NCI-H2029 treated with DMSO at 0.1 percent for 48 hours (cell line): Measurements from ENCODE around the gene LY86.
"Not testable (repeated sequence)": the region's sequence is repeated elsewhere in the genome, so short reads cannot be mapped to it uniquely, and the experiment has no call there.

Experiments
- DNase-seq: peaks from one replicate; lab custom pipeline; 2025; lab: John Stamatoyannopoulos, UW

LY86 gene

GRCh38 chr6:6596529-6597328 lies 8.2 kb downstream of the LY86 start:
- no peak for DNase-seq

DNA sequence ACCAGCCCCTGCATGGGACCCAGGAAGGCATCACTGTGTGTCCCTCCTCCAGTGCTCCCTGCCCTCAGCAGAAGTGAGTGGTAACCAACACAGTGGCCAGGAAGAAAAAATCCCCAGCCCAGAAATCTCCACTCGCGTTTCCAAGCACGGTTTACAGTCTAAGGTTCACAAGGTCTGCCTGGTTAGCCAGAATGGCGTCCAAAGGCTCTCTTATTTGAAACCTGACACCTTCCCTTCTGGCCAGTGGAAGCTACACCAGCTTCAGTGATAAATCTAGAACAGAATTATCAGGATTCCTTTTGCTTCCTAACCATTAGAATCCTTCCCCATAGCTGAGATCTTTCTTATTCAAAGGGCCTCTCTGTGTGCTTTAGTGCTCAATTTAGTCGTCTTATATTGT lies 9.2 kb downstream of the LY86 start:
- no peak for DNase-seq

- DNase-seq: peak; percentile 73
Measured at GRCh38 chr6:6599468-6599873, 11.0 kb downstream of the LY86 start.

DNA sequence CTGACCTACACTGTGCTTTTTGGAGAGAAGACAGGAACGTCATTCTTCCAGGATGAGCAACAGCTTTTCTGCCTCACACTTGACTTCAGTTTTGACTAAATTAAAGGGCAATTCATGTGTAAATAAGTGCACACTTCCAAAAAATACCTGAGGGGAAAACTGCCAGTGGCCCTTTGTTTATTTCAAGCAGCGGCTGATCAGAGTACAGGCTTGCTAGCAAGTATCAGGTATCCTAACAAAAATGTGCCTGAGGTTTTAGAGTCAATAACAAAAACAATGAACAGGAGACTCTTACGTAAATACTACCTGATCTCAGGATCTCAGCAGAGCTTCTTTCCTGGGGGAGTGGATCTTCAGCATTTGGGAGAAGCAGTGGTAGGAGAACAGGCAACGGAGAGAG lies 12.4 kb downstream of the LY86 start:
- DNase-seq: peak; percentile 97

- DNase-seq: no peak
Measured at GRCh38 chr6:6602262-6602661, 13.7 kb downstream of the LY86 start.

DNA sequence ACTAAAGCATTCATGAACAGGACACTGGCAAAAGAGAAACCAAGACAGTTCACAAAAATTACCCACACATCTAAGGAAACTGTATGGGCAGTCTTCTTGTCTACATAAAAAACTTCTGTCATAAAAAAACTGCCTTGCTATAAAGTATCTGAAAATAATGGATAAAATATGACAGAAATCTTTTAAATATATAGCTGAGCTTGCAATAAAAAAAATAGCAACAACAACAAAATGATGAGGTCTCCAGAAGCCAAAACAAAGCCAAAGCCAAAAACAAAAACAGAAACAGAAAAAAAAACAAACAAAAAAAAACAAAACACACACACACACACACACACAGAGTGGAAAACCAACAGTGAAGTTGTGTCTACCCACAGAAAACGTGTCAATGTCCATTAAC lies 14.8 kb downstream of the LY86 start:
- no peak for DNase-seq

GRCh38 chr6:6604015-6604414 lies 15.5 kb downstream of the LY86 start:
- DNase-seq: no peak

DNA sequence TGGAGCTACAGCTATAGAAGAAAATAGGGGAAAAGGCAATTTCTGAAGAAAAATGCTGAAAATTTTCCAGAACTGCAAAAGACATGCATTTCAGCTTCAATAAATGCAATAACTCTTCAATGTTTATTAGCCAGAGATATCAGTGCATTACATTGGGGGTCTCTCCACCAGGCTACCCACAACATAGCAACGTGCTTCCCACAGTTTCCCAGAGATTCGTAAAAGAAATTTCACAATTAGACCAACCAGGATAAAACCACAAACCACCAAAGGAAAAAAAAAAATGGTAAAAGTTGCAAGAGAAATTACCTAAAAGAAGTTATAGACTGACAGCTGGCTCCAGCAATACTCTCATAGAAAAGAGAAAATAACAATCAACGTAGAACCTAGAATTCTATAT lies 16.0 kb downstream of the LY86 start:
- no peak for DNase-seq

DNA sequence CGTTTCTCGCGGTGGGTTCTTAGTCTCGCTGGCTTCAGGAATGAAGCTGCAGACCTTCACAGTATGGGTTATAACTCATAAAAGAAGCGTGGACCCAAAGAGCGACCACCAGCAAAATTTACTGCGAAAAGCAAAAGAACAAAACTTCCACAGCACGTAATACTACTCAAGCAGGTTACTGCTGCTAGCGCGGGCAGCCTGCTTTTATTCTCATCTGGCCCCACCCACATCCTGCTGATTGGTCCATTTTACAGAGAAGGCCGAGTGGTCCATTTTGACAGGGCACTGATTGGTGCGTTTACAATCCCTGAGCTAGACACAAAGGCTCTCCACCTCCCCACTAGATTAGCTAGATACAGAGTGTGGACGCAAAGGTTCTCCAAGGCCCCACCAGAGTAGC lies 17.4 kb downstream of the LY86 start:
- DNase-seq: no peak

- not testable (repeated sequence) for DNase-seq
Measured at GRCh38 chr6:6606391-6607030, 18.0 kb downstream of the LY86 start.

GRCh38 chr6:6609450-6609849 lies 20.9 kb downstream of the LY86 start:
- no peak for DNase-seq

GRCh38 chr6:6610031-6610591 lies 21.6 kb downstream of the LY86 start:
- DNase-seq: no peak

- DNase-seq: no peak
Measured at GRCh38 chr6:6611486-6611885, 23.0 kb downstream of the LY86 start.

DNA sequence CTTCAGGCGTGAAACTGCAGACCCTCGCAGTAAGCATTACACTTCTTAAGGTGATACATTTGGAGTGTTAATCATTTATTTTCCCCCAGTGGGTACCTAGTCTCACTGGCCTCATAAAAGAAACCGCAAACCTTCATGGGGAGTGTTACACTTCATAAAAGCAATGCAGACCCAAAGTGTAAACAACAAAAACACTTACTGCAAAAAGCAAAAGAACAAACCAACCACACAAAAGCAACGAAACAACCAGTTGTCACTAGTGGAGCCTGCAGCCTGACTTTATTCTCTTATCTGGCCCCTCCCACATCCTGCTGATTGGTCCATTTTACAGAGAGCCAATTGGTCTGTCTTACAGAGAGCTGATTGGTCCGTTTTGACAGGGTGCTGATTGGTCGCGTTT lies 23.8 kb downstream of the LY86 start:
- no peak for DNase-seq

GRCh38 chr6:6613103-6613718 lies 24.7 kb downstream of the LY86 start:
- not testable (repeated sequence) for DNase-seq

DNA sequence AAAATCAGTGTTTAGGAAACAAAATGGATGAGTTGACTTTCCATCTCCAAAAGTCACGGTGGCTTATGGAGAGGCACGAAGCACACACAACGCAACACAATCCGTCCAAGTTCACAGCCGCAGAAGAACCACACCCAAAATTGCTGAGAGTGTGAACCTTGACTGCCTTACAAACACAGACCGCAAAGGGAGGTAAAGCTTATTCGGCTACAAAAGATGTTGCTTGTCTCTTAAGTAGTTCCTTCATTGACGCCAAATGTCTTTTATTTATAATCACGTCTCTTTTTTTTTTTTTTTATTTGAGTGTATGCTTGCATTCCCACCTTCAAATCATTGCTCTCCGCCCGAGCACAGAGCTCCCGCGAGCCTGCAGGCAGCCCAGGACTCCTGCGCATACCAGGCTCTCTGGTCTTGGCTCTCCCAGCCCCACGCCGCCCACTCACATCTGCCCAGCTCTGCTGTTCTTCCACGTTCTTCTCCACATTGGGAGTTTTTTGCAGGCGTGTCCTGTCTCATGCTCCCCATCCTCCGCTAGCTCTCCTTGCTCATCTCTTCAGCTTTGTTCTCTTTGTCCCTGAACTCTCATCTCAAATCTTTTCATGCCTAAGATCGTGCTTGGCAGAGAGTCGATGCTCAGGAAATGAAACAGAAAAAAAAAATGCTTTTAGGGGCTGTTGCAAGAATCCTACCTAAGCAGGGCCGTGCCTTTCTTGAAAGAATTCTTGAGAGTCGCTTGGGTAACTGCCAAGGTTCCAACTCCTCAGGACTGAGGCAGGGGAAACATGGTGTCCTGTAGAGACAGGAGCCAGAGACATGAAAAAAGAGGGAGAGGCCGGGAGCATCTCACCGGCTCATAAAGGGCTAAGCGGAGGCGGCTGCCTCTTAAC lies 25.8 kb downstream of the LY86 start:
- DNase-seq: no peak

DNA sequence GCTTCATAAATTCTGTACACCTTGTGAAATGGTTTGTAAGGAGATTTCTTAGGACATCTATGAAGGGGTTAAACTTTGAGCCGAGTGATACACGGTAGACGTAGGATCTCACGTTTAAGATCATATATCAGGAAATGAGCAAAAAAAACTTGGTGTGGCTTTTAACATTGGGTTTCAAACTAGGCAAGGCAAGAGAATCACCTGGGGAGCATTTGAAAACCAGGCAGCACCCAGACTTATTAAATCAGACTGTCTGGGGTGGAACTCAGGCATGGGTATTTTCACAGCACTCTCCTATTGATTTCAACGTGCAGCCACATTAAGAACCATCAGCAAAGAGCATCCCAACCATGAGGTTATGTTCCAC lies 26.4 kb downstream of the LY86 start:
- no peak for DNase-seq

- DNase-seq: no peak
Measured at GRCh38 chr6:6616656-6617055, 28.1 kb downstream of the LY86 start.

GRCh38 chr6:6619021-6619794 lies 30.7 kb downstream of the LY86 start:
- no peak for DNase-seq

DNA sequence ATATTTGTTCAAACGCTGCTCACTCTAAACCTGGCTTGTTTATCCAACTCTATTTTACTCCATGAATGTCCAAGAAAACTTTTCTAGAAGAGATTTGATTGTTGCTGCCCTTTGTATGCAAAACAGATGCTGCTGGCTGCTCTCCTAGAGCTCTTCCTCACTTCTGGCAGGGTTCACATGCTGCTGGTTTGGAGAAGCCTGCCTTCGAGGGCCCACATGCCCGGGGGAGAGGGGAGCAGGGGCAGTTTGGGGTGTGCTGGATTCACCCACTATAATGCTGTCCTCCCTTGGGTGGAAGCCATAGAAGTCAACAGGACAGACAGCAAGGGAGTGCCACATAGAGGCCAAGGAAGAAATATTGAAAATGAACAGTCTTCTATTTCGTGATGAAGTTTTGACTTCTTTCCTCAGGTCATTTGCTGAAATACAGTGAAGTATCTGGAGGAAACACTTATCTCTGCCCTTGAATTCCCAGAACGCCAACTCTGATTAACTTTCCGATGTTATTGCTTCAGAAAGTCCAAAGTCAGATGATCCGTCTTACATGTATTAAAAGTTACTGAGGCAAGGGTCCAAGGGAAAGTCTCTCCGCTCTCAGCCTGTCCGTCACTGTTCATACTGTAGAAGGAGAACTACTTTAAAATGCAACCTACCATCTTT lies 32.4 kb downstream of the LY86 start:
- DNase-seq: no peak

DNA sequence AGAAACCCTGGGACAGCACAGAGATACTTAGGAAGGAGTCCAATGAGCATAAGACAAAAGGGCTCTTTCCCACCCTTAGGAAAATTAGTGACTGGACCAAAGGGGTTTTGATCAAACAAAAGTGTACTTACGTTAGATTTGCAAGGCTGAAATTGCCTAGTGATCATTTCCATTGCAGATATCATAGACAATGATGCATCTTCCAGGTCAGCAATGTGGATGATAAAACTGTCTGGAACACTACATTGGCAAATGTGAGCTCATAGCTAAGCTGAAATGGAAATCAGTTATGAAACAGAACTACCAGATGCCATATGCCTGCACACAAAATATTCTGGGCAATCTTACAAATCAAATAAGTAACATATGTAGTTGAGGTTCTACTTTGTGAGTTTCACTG lies 34.0 kb downstream of the LY86 start:
- DNase-seq: no peak
